H1 (cell line): Measurements from ENCODE around the gene CHSY3. TPM values are rescaled to one million over a fixed set of nuclear protein-coding genes. Genes with fewer than 3 reads are reported as not detected.
"Not testable (repeated sequence)": the region's sequence is repeated elsewhere in the genome, so short reads cannot be mapped to it uniquely, and the experiment has no call there.

Experiments used
- CTCF ChIA-PET: fragments of 300-600 bp; sonication (Branson Sonifier 250); formaldehyde crosslinking; loops from one replicate; lab custom pipeline; 2021; ENCODE audit not compliant: partially characterized antibody; lab: Charles Lee
- POLR2A ChIA-PET: fragments of 300-600 bp; sonication (Branson Sonifier 250); formaldehyde crosslinking; loops from one replicate; lab custom pipeline; 2021; ENCODE audit warnings: inconsistent platforms; ENCODE audit not compliant: partially characterized antibody; lab: Charles Lee
- DNase-seq, 2 experiments: peaks; one replicate each; pipeline versions ENCODE4 v3.0.0 to v3.0.0-alpha.2; 2010 to 2022; ENCODE audit warnings: low spot score in 2 of 2, low read depth in 1 of 2, mixed read lengths in 1 of 2
- FAIRE-seq: peaks from 2 replicates; lab custom pipeline; 2011; peaks lifted over from hg19 to GRCh38; lab: Jason Lieb, UNC
- H2AFZ ChIP-seq: 2 replicates; pipeline ENCODE4 v1.8.1; 2012; ENCODE audit warnings: low read length, inconsistent platforms
- H2AK5ac ChIP-seq: 2 replicates; pipeline ENCODE4 v1.6.1; 2013; ENCODE audit warnings: low read depth, low read length
- H2BK120ac ChIP-seq: replicated peaks from 2 replicates; pipeline ENCODE3; 2013; ENCODE audit warnings: low read depth, low read length, inconsistent platforms
- H2BK12ac ChIP-seq: 2 replicates; pipeline ENCODE4 v1.6.1; 2013; ENCODE audit warnings: low read depth, low read length
- H2BK15ac ChIP-seq: 2 replicates; pipeline ENCODE4 v1.6.1; 2013; ENCODE audit warnings: low read length
- H2BK20ac ChIP-seq: 2 replicates; pipeline ENCODE4 v1.6.1; 2013; ENCODE audit warnings: low read length
- H2BK5ac ChIP-seq: 2 replicates; pipeline ENCODE4 v1.6.1; 2013; ENCODE audit warnings: low read depth, low read length
- H3K14ac ChIP-seq: 2 replicates; pipeline ENCODE4 v1.6.1; 2013; ENCODE audit warnings: inconsistent platforms; ENCODE audit not compliant: insufficient read length
- H3K18ac ChIP-seq: 2 replicates; pipeline ENCODE4 v1.6.1; 2013; ENCODE audit warnings: low read length; ENCODE audit errors: extremely low read depth
- H3K23ac ChIP-seq: 2 replicates; pipeline ENCODE4 v1.6.1; 2013; ENCODE audit warnings: inconsistent platforms; ENCODE audit not compliant: insufficient read length
- H3K23me2 ChIP-seq: 2 replicates; pipeline ENCODE4 v1.6.1; 2013; ENCODE audit warnings: low read depth, low read length
- H3K27ac ChIP-seq: 2 replicates; pipeline ENCODE4 v1.6.1; 2011; ENCODE audit warnings: low read depth, low read length, inconsistent platforms
- H3K27me3 ChIP-seq, 4 experiments: replicated peaks in 1 of 4; 1 replicate in 1 of 4; 2 replicates in 3 of 4; pipeline versions ENCODE4 v1.6.1 to v1.8.1; 2011 to 2013; ENCODE audit warnings: low read length in 3 of 4, mild to moderate bottlenecking in 3 of 4, inconsistent platforms in 2 of 4, mixed read lengths in 2 of 4, moderate library complexity in 1 of 4; ENCODE audit not compliant: control insufficient read depth in 3 of 4, insufficient read depth in 3 of 4; ENCODE audit errors: extremely low read depth in 1 of 4
- H3K36me3 ChIP-seq, 4 experiments: 2 replicates each; pipeline versions ENCODE4 v1.6.1 to v1.8.1; 2011 to 2013; ENCODE audit warnings: mild to moderate bottlenecking in 4 of 4, low read length in 3 of 4, moderate library complexity in 2 of 4, control low read depth in 1 of 4, inconsistent platforms in 1 of 4; ENCODE audit not compliant: insufficient read depth in 4 of 4, control insufficient read depth in 2 of 4
- H3K4ac ChIP-seq: replicated peaks from 2 replicates; pipeline ENCODE3; 2013; ENCODE audit warnings: low read length, low read depth, mixed read lengths, inconsistent platforms; ENCODE audit not compliant: insufficient read length
- H3K4me1 ChIP-seq, 4 experiments: replicated peaks in 1 of 4; 1 replicate in 1 of 4; 2 replicates in 3 of 4; pipeline versions ENCODE4 v1.6.1 to v1.8.1; 2011 to 2013; ENCODE audit warnings: low read length in 3 of 4, inconsistent platforms in 2 of 4, mixed read lengths in 1 of 4; ENCODE audit not compliant: insufficient read depth in 4 of 4, control insufficient read depth in 3 of 4
- H3K4me2 ChIP-seq, 2 experiments: 2 replicates each; pipeline versions ENCODE4 v1.6.1 to v1.8.1; 2011 to 2013; ENCODE audit warnings: low read depth in 2 of 2, low read length in 2 of 2, control low read depth in 1 of 2, inconsistent platforms in 1 of 2, mild to moderate bottlenecking in 1 of 2; ENCODE audit not compliant: insufficient read depth in 1 of 2
- H3K4me3 ChIP-seq, 4 experiments: fragments of 200-600, 300-600 bp in 1 of 4; sonication (generic), shearing (Covaris generic), sonication (Bioruptor Twin) in 1 of 4; 2 replicates each; pipeline versions ENCODE4 v1.5.1 to v1.8.1; 2011 to 2016; ENCODE audit warnings: low read length in 4 of 4, low read depth in 3 of 4, control low read depth in 2 of 4, inconsistent platforms in 2 of 4, mild to moderate bottlenecking in 2 of 4, mixed read lengths in 1 of 4, moderate library complexity in 1 of 4; ENCODE audit not compliant: insufficient read depth in 2 of 4; ENCODE audit errors: extremely low read depth in 1 of 4
- H3K56ac ChIP-seq: replicated peaks from 2 replicates; pipeline ENCODE3; 2013; ENCODE audit warnings: low read depth, mild to moderate bottlenecking, mixed read lengths, low read length, inconsistent platforms; ENCODE audit not compliant: insufficient read length
- H3K79me1 ChIP-seq: 2 replicates; pipeline ENCODE4 v1.6.1; 2013; ENCODE audit warnings: low read depth, low read length, control low read depth
- H3K79me2 ChIP-seq, 2 experiments: 2 replicates each; pipeline versions ENCODE4 v1.6.1 to v1.8.1; 2012 to 2013; ENCODE audit warnings: low read length in 2 of 2, mild to moderate bottlenecking in 2 of 2, inconsistent platforms in 1 of 2; ENCODE audit not compliant: insufficient read depth in 2 of 2, control insufficient read depth in 1 of 2
- H3K9ac ChIP-seq, 4 experiments: replicated peaks in 1 of 4; 1 replicate in 1 of 4; 2 replicates in 3 of 4; pipeline versions ENCODE4 v1.6.1 to v1.8.1; 2011 to 2013; ENCODE audit warnings: low read depth in 3 of 4, low read length in 3 of 4, control low read depth in 2 of 4, mild to moderate bottlenecking in 2 of 4, moderate library complexity in 2 of 4, inconsistent platforms in 1 of 4; ENCODE audit errors: extremely low read depth in 1 of 4
- H3K9me3 ChIP-seq, 2 experiments: 2 replicates each; pipeline versions ENCODE4 v1.6.1 to v1.8.1; 2012 to 2013; ENCODE audit warnings: mild to moderate bottlenecking in 2 of 2, moderate library complexity in 2 of 2, control low read depth in 1 of 2, inconsistent platforms in 1 of 2, low read depth in 1 of 2, low read length in 1 of 2, mixed read lengths in 1 of 2; ENCODE audit not compliant: insufficient read depth in 2 of 2
- H4K20me1 ChIP-seq, 2 experiments: replicated peaks in 1 of 2; 2 replicates each; pipeline versions ENCODE3 to v1.8.1; 2011 to 2013; ENCODE audit warnings: inconsistent platforms in 2 of 2, low read length in 2 of 2, mild to moderate bottlenecking in 1 of 2; ENCODE audit not compliant: insufficient read depth in 2 of 2, control insufficient read depth in 1 of 2
- H4K5ac ChIP-seq: 2 replicates; pipeline ENCODE4 v1.6.1; 2013; ENCODE audit warnings: low read length, low read depth, mixed read lengths, inconsistent platforms; ENCODE audit not compliant: insufficient read length
- H4K8ac ChIP-seq: 2 replicates; pipeline ENCODE4 v1.8.0; 2013; ENCODE audit warnings: mild to moderate bottlenecking, moderate library complexity, low read length, inconsistent platforms; ENCODE audit not compliant: insufficient read depth; ENCODE audit errors: extremely low read depth
- H4K91ac ChIP-seq: replicated peaks from 2 replicates; pipeline ENCODE3; 2013; ENCODE audit warnings: low read length, mixed read lengths, inconsistent platforms; ENCODE audit not compliant: insufficient read length
- WGBS, 2 experiments: shearing (Covaris generic) in 1 of 2; methylation state at CpG; one replicate each; pipeline versions ENCODE4 v1.1.6 to v1.1.7; 2013 to 2015; ENCODE audit warnings: low lambda C conversion rate in 2 of 2, mixed read lengths in 2 of 2, inconsistent platforms in 1 of 2, low coverage in 1 of 2, missing lambda C conversion rate in 1 of 2; ENCODE audit not compliant: insufficient replicate concordance in 2 of 2, insufficient coverage in 1 of 2, insufficient read length in 1 of 2; ENCODE audit errors: extremely low coverage in 1 of 2, missing lambda C conversion rate in 1 of 2; 5-methylcytosine and 5-hydroxymethylcytosine counted together
- polyA plus RNA-seq, 7 experiments: library from polyadenylated mRNA; depleted of rRNA in 3 of 7; stranded (reverse) in 5 of 7; unstranded in 2 of 7; fragments of >200 nt in 5 of 7; fragments of 200-250 nt in 2 of 7; gene quantifications; 1 replicate in 5 of 7; 2 replicates in 1 of 7; 4 replicates in 1 of 7; pipeline versions ENCODE4 v1.2.1 to v1.2.3, GENCODE V29; 2011 to 2013; ENCODE audit warnings: missing spikeins in 2 of 7, mixed read lengths in 2 of 7
- total RNA-seq: library from RNA; stranded (reverse); fragmentation: NEBNext Ultra II Directional; extraction: Animal tissue kit (Norgen Biotek cat#: 25700); gene quantifications from 2 replicates; pipeline ENCODE4 v1.2.1, GENCODE V29; 2021

CHSY3 gene
- total and polyA plus RNA-seq, 2 of the 8 experiments (the other 6 are each of a cell fraction or from before 2014, with no cell fraction given), result 0.24 to 1.8 TPM

- H3K14ac ChIP-seq, result not testable (repeated sequence)
Measured at GRCh38 chr5:130226556-130226955, 322.3 kb downstream of the CHSY3 start.

More at GRCh38 chr5:130226556-130226955, 322.3 kb downstream of the CHSY3 start:
- H3K36me3 ChIP-seq, H2BK5ac ChIP-seq, H3K79me2 ChIP-seq, H2BK120ac ChIP-seq, H3K4me2 ChIP-seq, H3K4me1 ChIP-seq, H2AFZ ChIP-seq, H4K20me1 ChIP-seq, DNase-seq, H3K27me3 ChIP-seq, H3K9ac ChIP-seq, H2BK15ac ChIP-seq, H3K23ac ChIP-seq, CTCF ChIA-PET, H3K27ac ChIP-seq, H3K4me3 ChIP-seq, H4K8ac ChIP-seq, H3K56ac ChIP-seq, H3K23me2 ChIP-seq, H2BK20ac ChIP-seq, POLR2A ChIA-PET, H3K9me3 ChIP-seq, H2AK5ac ChIP-seq, H4K5ac ChIP-seq, FAIRE-seq, H3K4ac ChIP-seq, H3K18ac ChIP-seq, H4K91ac ChIP-seq, H2BK12ac ChIP-seq, H3K79me1 ChIP-seq: not testable (repeated sequence)
- WGBS, 2 experiments, result 96% methylated on average over 2 of the region's 2 CpGs; no CpG with 5 or more reads in 1 of the 2 experiments
